ENCODE measurements around the gene NES.

Gene NES

DNA sequence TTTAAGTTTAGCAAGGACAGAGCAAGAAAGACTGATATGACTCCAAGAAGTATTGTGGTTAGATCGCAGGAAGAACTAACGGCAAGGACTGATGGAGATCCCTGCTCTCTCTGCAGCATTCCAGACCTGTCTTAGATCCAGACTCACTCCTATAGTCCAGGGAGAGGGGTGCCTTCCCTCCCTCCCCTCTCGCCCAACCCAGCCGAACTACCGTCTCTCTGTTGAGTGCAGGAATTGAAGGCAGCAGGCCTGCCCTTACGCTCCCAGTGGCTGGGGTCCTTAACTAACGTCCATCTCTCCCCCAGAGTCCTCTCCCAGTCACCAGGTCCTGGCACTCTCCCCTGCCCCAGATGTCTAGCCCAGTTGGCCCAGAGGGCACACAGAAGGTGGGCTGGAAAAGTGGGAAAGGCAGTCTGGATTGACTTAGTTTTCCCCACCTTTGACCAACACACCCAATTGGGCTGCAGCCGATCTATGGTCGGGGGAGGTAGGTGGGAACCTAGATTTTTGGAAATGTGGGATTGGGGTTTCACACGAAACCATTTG is 27.0 kb upstream of the NES start:
- DNase-seq: no peak

DNA sequence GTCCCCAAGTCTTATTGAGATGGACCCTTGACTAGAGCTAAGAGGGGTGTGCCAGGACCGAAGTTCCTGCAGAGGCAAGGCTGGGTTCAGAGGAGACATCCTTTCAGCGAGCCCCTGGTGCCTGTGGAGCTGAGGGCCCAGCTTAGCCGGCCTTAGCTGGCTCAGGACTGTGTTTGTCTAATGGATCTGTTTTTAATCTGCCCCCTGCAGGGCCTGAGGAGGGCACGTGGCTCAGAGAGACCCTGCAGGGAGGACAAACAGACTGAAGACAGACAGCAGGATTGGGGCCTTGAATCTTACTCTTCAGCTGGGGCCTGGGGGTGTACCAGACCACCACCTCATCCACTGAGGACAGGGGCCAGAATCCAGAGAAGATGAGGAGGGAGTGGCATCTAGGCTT is 26.5 kb upstream of the NES start:
- DNase-seq: no peak

DNA sequence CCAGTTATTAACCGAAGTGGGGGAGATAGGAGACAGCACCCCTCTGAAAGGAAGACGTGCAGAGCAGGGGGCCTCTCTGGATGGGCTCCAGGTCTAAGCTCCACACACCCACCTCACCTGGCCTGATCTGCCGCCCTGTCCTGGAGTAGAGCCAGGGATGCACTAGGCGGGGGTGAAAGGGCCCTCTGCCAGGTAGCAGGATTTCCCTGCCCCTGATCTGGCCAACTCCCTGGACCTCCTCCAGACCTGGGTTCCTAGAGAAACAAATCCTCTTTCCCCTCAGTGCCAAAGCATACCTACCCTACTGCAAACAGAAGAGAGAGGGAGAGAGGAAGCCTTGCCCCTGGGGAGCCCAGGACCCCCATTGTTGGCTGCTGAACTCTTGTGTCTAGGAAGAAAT is 26.1 kb upstream of the NES start:
- no peak for DNase-seq

DNA sequence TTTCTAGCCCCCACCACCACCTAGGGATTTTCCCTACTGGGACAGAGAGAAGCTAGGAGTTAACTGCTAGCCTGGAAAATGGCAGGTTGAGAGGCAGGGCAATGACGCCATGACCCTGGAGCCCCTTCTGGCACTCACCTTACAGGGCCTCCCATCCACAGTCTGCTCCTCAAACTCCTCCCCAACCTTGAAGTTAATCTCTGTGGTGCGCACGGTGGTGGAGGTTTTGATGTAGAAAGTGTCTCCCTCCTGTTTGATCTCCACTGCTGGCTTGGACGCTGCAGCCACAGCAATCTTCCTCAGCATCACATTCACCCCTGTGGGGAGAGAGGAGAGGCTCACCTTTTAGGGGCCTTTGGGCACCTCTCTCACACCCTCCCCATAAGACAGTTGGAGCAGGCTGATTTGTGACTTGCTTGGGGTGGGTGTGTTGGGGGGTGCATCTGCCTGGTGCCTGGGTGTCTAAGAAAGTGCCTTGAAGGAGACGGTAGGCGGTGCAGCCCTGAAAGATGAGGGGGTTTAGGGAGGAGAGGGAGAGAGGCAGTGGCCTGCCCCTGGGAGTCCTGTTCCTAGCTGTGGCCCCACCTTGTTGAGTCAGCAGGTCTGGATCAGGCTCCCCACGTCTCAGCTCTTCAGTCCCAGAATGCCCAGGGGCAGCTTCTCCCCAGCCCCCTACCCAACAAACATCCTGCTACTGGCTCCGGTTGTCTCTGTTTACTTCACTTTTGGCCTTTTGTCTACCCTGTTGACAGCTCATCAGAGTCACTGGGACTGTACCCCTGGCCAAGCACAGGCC is 23.7 kb upstream of the NES start:
- DNase-seq: no peak

DNA sequence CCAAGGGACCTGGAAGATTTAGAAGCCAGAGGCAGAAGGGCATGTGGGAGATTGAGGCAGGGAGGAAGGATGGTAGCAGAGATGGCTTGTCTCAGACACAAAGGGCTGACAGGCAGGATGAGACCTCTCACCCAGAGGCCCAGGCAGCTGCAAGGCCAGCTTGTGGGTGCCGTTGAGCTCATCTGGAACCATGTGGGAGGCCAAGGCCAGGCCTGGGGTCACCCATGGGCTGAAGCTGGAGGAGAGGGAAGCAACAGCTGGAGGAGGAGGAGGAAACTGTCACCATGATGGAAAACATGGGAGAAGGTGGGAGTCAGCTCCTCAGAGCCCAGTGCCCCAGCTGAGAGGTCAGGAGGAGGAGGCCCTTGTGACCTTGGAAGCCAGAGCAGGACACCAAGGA is 21.8 kb upstream of the NES start:
- no peak for DNase-seq

DNA sequence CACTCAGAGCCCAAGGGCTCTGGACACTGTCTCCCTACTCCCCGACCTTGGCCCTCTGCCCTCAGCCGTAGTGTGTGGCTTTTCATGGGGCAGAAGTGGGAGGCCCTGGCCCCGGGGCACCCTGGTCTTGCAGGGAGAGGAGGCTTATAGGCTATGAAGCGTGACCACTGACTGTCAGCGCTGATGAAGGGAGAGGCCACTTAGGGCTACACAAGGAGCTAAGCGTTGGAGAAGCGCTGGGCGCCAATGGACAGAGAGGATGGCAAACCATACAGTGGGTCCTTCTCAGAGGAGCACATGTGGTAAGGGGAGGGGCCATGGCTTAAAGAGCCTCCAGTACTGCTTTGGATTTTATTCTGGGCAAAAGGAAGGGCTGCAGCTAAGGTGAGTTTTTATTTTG is 20.3 kb upstream of the NES start:
- no peak for DNase-seq

DNA sequence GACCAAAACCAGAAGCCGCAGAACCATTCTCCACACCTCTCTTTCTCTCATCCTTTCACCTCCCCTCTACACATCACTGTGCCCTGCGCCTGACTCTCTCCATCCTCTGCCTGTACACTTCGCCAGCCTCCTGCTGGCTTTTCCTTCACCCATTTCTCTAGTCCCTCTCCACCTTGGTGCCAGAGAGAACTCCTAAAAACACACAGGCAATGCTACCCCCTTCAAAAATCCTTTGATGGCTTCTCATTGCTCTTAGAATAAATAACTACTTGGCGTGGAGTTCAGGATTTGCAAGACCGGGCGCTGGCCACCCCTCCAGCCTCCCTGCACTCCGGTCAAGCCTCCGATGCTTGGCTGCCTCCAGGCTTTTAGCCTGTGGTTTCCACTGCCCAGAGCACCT is 19.5 kb upstream of the NES start:
- DNase-seq: no peak

DNA sequence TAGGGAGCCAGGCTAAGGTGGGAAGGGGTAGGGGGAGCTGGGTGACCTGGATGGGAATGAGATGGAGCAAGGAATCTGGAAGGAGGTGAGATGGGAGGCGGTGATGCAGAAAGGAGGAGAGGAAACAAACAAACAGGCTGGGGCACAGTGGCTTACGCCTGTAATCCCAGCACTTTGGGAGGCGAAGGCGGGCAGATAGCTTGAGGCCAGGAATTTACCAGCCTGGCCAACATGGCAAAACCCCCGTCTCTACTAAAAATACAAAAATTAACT is 17.4 kb upstream of the NES start:
- no peak for DNase-seq

DNA sequence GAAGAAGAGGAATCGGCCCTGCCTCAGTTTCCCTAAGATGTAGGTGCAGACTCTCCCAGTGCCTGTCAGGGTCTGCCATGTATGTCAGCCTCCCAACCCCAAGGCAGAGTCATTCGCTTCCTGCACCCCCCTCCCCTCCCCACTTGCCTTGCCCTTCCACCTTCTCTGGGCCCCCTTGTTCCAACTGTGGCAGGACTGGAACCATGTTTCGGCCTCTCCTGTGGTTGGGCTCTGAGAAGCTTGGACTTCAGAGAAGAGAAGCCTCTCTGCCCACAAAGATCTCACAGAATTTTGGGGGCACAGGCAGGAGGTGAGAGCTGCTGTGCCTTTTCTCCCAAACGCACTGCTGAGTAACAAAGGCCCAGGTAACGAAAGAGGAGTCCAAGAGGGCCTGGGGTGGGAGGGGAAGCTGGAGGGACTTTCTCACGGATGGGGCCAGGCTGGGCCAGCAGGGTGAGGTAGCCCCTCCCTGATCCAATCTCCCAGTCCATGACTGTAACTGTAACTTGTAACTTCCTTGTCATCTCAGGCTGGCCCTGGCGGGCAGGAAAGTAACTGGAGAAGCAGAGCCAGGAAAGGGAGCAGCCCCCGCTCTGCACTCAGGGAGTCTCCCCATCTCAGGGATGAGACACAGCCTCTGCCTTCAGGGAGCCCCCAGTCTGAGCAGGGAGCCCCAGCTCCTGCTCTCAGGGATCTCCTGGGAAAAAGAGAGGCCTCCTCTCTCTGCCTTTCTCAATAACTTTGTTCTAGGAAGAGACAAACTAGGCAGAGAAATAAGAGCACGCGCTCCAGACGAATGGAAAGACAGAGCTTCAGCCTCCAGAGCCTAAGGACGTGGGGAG is 16.9 kb upstream of the NES start:
- DNase-seq: no peak

DNA sequence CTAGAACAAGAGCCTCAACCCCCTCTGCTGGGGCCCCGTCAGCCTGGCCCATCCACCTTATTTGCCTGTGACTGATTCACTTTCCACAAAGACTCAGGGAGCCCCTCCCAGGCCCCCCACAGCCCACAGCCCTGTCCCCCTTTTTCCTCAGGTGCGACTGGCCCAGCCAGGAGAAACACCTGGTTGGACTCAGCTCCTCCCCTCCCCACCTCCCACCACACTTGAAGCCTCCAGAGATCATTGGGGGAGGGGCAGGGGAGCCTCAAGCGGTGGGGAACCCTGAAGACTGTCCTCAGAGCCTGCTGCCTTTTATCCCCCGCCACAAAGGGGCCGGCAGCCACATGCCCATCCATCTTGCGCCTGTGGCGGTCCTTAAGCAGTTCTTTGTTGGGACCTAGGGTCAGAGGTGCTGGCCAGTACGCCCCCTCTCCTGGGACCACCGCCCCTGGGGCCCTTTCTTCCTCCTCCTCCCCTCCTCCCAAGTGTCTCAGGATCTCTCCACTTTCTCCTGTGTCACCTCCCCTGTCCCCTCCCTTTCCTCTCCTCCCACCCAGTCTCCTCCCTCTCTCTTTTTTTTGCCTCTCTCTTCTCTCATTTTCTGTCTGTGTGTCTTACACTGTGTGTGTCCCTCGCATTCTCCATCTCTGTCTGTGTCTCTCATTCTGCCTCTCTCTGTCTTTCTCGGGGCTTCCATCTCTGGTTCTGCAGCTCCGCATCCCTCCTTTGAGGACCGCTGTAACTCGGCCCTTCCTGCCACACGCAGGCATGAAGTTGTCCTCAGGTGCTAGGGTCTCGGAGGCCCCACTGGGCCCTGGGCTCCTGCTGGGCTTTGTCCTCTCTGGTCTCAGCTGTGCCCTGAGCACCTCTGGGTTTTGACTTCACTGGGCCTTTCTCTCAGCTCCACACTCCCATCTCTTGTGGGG is 16.0 kb upstream of the NES start:
- DNase-seq: no peak

DNA sequence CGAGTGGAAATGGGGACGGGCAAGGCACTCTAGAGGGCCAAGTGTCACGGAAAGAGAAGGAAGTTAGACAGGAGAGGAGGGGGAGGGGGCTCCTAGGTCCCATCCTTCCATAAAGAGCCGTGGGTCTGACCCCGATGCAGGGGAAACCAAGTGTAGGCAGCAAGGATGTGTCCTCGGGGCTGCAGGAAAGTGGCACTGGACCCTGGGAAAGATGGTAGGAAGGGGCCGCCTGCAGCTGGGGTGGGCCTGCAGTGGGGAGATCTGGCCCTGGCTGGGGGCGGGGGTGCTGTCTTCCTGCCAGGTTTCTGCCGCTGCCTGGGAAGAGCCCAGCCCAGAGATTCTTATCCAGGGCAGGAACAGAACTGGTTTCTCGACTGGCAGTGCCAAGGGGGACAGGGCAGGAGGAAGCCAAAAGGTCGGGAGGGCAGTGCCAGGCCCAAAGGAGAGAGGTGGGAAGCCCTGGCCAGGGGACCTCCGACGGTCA is 15.3 kb upstream of the NES start:
- no peak for DNase-seq

DNA sequence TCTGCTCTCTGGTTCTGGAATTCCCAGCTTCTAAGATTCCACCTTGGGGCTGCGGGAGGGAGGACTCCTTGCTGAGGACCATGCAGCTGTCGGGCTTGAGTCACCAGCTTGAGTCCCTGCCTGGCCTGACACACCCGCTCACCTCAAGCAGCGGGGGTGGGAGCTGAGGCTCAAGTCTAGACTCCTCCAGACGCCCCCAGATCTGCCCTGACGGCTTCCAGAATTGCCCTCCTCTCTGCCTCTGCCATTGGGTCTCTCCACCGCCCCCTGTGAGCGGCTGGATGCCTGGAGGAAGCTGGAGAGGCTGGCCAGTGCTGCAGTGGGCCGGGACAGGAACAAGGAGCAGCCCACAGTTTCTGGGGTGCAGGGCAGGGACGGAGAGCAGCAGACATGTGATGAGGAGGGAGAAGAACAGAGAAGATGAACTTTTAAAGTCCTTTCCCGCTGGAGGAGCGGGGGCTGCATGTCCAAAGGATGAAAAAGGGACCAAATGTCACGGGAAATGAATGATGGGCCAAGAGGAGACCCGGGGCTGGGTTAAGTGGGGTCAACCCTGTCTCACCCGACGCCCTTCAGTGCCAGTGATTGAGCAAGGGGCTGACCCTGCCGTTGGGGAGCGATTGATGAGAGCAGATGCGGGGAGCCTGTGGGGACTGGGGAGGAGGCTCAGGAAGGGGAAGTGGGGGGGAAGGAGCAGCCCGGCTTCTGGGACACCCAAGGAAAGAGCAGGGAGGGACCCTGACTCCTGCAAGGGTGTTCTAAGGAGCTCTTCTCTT is 14.6 kb upstream of the NES start:
- no peak for DNase-seq

DNA sequence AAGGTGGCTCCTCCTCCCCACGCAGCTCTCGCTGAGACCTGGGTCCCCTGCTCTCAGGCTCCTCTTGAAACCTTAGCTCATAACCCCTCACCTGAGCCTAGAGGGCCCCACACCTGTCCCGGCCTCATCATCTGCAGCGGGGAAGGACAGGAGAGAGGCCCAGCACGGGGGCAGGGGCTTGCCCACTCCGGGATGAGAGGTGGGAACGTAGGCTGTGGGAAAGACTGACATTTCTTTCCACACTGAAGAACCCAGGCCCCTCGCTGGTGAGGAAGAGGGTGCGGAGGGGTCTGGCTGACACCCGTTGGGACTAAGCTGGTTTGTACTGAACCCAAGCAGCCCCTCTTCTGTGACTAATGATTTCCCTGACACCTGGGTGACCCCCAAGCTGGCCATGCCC is 14.0 kb upstream of the NES start:
- no peak for DNase-seq

DNA sequence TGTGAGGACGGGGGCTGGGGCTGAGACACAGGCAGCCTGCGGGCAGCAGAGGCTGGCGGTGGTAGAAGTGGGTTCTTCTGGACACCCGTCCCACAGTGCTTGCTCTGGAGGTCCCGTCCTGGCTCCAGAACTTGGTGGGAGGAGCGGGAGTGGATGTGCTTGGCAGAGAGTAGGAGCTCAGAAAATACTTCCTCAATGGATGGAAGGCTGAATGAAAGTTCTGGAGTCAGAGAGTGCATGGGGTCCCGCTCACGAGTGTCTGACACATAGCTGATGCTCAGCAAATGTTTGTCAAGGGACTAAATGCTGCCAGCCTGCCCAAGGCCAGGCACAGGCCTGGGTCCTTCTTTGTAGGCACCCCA is 13.4 kb upstream of the NES start:
- DNase-seq: no peak

DNA sequence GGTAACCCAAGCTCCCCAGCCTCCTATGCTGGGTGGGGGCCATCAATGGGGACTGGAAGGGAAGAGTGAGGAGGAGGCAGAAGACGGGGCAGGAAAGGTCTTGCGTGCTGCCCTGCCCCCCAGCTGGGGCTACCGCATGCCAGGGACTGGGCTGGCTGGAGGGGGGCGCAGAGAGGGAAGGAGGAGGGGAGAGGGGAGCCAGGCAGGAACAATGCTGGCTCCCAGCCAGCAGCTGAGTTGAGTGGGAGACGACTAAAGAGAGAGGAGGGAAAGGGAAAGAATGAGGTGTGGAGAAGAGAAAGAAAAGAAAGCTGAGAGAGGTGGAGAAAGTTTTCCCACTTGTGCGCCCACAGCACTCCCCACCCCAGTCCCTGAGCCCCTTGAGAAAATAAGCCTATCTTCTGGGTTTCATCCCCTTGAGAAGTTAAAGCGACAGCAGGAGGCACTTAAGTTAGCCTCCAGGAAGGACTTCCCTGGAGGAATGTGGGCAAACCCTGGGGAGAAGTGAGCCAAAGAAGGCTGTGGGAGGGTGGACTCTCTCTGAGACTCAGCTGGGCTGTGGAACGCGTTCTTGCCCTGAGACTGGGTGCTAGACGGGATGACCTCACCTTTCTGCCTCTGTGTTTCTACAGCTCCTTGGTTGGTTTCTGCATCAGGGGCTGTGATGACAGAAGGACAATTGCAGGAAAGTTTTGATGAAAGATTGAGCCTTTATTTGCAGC is 12.9 kb upstream of the NES start:
- DNase-seq: no peak

DNA sequence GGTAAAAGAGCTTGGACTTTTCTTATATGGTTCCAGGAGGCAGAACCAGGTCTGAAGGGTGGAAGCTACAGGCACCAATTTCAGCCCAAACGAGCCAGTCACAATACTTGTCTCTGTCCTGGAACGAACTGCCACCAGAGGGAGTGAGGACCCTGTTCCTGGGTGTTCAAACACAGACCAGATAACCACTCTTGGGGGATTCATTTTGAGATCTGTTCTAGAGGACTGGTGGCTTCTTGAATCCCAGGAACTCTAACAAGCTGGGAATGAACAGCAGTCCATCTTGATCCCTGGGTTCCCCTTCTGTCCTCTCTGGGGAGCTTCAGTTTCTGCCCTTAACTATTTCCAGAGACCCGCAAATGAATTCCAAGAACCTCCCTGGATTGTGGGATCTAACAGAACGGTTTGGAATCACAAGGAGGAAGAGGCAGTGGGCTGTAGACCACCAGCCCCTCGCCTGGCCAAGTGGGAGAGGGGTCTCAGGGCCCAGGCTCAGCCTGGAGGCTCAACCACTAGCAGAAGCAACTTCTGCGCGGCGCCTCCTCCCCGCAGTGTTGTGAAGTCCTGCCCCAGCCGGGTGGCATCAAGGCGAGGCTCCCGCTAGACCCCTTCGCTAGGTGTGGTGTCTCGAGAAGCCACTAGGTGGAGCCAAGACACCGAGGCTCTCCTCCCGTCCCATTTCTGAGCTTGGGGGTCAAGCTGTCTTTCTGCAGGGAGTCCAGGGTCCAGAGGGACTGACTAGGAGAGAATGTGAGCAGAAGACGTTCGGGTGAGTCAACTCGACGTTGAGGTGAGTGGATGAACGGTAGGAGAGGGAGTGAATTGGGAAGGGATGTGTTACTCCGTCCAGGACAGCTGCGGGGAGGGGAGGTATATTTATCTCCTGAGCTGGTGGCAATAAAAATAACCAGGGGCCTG is 12.1 kb upstream of the NES start:
- DNase-seq: peak; percentile 86

DNA sequence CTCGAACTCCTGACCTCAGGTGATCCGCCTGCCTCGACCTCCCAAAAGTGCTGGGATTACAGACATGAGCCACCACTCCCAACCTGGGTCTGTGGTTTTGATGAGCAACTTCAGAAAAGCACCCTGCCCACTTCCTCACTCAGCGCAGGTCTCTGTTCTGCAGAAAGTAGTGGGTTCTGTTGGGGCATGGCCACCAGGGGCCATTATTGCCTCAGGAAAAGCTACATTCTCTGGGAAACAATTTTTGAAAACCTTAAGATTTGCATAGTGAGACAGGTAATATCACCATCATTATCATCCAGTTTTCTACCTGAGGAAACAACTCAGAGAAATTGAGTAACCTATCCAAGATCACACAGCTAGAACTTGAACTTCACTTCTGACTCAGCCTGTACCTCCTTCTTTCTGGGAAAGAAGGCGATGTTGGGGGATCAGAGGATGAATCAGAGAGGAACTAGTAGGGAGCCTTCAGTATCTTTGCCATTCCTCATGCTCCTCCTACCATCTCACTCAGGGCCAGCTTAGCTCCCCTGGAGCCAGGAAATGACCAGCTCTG is 7.1 kb upstream of the NES start:
- peak; percentile 59 for DNase-seq

DNA sequence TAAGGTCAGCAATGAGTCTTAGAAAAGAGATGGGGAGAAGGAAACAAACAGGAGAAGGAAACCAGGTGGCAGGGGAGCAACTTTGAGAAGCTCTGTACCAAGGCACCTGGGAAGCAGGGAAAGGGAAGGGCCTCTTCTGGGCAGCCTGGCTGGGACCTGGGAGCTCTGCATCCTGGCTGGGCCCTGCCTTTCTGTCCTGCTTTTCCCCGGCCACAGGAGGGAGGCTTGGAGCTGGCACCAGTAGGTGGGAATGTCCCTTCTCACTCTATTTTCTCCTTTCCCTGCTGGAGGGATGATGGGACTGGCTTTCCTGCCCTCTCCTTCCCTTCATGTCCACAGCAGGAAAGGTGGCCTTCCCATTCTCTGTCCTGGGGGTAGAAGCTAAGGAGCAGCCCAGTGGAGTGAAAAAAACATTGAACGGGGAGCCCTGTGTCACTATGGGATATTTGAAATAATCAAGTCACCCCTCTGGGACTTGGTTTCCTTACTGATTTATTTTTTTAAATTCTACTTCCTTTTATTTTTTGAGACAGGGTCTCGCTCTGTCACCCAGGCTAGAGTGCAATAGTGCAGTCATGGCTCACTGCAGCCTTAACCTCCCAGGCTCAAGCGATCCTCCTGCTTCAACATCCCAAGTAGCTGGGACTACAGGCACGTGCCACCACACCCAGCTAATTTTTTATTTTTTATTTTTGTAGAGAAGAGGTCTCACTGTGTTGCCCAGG is 5.1 kb upstream of the NES start:
- DNase-seq: no peak

DNA sequence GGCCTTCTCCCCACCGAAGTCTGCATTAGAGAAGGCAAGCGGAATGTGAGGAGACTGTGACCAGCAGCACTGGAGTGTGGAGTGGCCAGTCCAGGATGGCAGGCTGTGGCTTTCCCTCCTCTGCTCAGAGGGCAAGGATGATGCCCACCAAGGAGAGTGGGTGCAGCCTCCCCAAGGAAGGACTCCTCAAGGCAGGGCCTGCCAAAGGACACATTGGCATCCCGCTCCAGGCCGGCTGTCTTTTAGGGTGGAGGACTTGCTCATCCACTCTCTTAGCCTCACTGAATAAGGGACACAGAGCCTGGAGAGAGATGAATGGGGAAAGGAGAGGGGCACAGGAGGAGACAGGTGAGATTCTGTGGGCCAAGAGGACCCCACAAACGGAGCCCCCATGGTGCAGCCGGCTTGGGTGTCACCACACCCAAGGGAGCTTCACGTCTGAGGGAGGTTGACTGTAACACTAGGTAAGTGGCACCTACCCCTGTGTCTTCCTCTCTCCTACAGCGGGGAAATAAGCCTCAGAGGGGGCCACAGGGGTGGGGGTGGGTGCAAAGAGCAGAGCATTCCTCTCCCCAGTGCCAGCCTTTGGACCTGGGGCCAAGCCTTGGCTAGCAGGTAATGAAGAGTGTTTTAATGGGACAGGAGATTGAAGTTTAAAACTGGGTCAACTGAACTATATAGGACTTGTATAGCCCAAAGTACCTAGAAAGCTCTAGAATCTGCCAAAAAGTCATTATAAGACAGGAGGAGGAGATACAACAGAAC is 4.2 kb upstream of the NES start:
- DNase-seq: no peak

Measured in activated CD4-positive, alpha-beta T cell treated with anti-CD3 and anti-CD28 coated beads for 48 hours (primary cell).